ENCODE data around the gene KYAT1. TPM values are rescaled to one million over a fixed set of nuclear protein-coding genes. Genes with fewer than 3 reads are reported as not detected.

The KYAT1 gene
- total RNA-seq, 1 donor from 2014 or later, result 10.1 TPM

- H4K20me1 ChIP-seq (ENCODE audit: insufficient read depth, low read length), result no peaks in the 10 kb centered on the region
- H3K79me2 ChIP-seq (ENCODE audit: insufficient read depth, low read length), result no peaks in the 10 kb centered on the region
- no peaks in the 10 kb centered on the region for H3K36me3 ChIP-seq (ENCODE audit: insufficient read depth, low read length)
- H3K4me1 Mint-ChIP-seq (ENCODE audit: low read depth, unreplicated experiment), result no peaks in the 10 kb centered on the region
- H3K4me1 ChIP-seq (ENCODE audit: insufficient read depth, low read length), result no peaks in the 10 kb centered on the region
- H3K4me2 ChIP-seq (ENCODE audit: low read length), result no peak overlapping the region
- H3K9me3 ChIP-seq (ENCODE audit: insufficient read depth, low read depth, low read length), result no peaks in the 10 kb centered on the region
- no peaks in the 10 kb centered on the region for H3K9me3 Mint-ChIP-seq (ENCODE audit: unreplicated experiment)
- no peaks in the 10 kb centered on the region for H3K27me3 ChIP-seq (ENCODE audit: insufficient read depth, low read length)
- H3K4me3 ChIP-seq (ENCODE audit: insufficient read depth, low read depth, low read length), result no peak overlapping the region
- FAIRE-seq (no peak), DNase-seq (ENCODE audit: low read depth) (no peak)
- no peak for TF ChIP-seq EZH2 (IDR thresholded peaks at IDR 0.05; ENCODE audit: insufficient read depth, low read length)
- TF ChIP-seq CTCF (IDR thresholded peaks at IDR 0.05; ENCODE audit: insufficient read depth, low read depth, low read length), result no peak
- no peaks in the 10 kb centered on the region for H3K27me3 Mint-ChIP-seq (ENCODE audit: low read depth, unreplicated experiment)
- H3K4me3 Mint-ChIP-seq (ENCODE audit: unreplicated experiment), result no peak overlapping the region
- H3K27ac Mint-ChIP-seq (ENCODE audit: unreplicated experiment), result no peak overlapping the region
- H3K9ac ChIP-seq (ENCODE audit: low read length), result no peak overlapping the region
- H2AFZ ChIP-seq (ENCODE audit: low read depth, low read length), result no peak overlapping the region
- H3K36me3 Mint-ChIP-seq (ENCODE audit: low read depth, unreplicated experiment), result peaks cover 18% of the 10 kb centered on the region
- H3K27ac ChIP-seq (ENCODE audit: low read depth, low read length), result no peak overlapping the region
These were observed 45.1 kb downstream of the KYAT1 start for GRCh38 chr9:128836509-128837145.

- H3K4me3 Mint-ChIP-seq (ENCODE audit: unreplicated experiment), result no peak overlapping the region
- FAIRE-seq, result no peak
- peaks cover 18% of the 10 kb centered on the region for H3K36me3 Mint-ChIP-seq (ENCODE audit: low read depth, unreplicated experiment)
- no peaks in the 10 kb centered on the region for H3K9me3 ChIP-seq (ENCODE audit: insufficient read depth, low read depth, low read length)
- H3K4me1 Mint-ChIP-seq (ENCODE audit: low read depth, unreplicated experiment), result no peaks in the 10 kb centered on the region
- no peak overlapping the region for H2AFZ ChIP-seq (ENCODE audit: low read depth, low read length)
- H3K9ac ChIP-seq (ENCODE audit: low read length), result no peak overlapping the region
- no peaks in the 10 kb centered on the region for H3K4me1 ChIP-seq (ENCODE audit: insufficient read depth, low read length)
- no peak for DNase-seq (ENCODE audit: low read depth)
- H3K27ac ChIP-seq (ENCODE audit: low read depth, low read length), result no peak overlapping the region
- H3K27me3 ChIP-seq (ENCODE audit: insufficient read depth, low read length), result no peaks in the 10 kb centered on the region
- no peak overlapping the region for H3K4me3 ChIP-seq (ENCODE audit: insufficient read depth, low read depth, low read length)
- H3K79me2 ChIP-seq (ENCODE audit: insufficient read depth, low read length), result no peaks in the 10 kb centered on the region
- no peaks in the 10 kb centered on the region for H3K9me3 Mint-ChIP-seq (ENCODE audit: unreplicated experiment)
- no peaks in the 10 kb centered on the region for H3K36me3 ChIP-seq (ENCODE audit: insufficient read depth, low read length)
- no peak for TF ChIP-seq CTCF (IDR thresholded peaks at IDR 0.05; ENCODE audit: insufficient read depth, low read depth, low read length)
- no peak for TF ChIP-seq EZH2 (IDR thresholded peaks at IDR 0.05; ENCODE audit: insufficient read depth, low read length)
- no peaks in the 10 kb centered on the region for H3K27me3 Mint-ChIP-seq (ENCODE audit: low read depth, unreplicated experiment)
- H4K20me1 ChIP-seq (ENCODE audit: insufficient read depth, low read length), result no peaks in the 10 kb centered on the region
- H3K4me2 ChIP-seq (ENCODE audit: low read length), result no peak overlapping the region
- no peak overlapping the region for H3K27ac Mint-ChIP-seq (ENCODE audit: unreplicated experiment)
These were observed 46.2 kb downstream of the KYAT1 start for GRCh38 chr9:128835246-128836210.
